K562 (cell line): ENCODE data around the gene POT1. TPM values are rescaled to one million over a fixed set of nuclear protein-coding genes. Genes with fewer than 3 reads are reported as not detected.

ENCODE experiments used
- ATAC-seq: fragments of 200-7000 bp; cut with Tn5 transposase; 3 replicates; pipeline ENCODE4 v1.9.1; 2020; ENCODE audit warnings: moderate library complexity
- BruUV-seq: library from RNA; stranded (reverse); fragments of 400-500 nt; replicated peaks from 2 replicates; lab custom pipeline; 2021; lab: Mats Ljungman, UMichigan
- CTCF ChIA-PET: fragments of 300-600 bp; formaldehyde crosslinking; extraction: SDS; loops from one replicate; lab custom pipeline; 2021; ENCODE audit warnings: low intra/inter-chr PET ratio; lab: Yijun Ruan, JAX
- POLR2A ChIA-PET: fragments of 300-600, 350-650 bp; sonication (Branson Sonifier 250); formaldehyde crosslinking; extraction: SDS; loops from one replicate; lab custom pipeline; 2021; ENCODE audit warnings: antibody characterized with exemption, inconsistent platforms; lab: Yijun Ruan, JAX
- DNase-seq, 4 experiments: peaks; one replicate each; pipeline versions ENCODE4 v3.0.0 to v3.0.0-alpha.2; 2011 to 2018; ENCODE audit warnings: low spot score in 3 of 4, mixed read lengths in 3 of 4; ENCODE audit errors: extremely low read depth in 1 of 4
- FAIRE-seq: peaks from 2 replicates; lab custom pipeline; 2011; peaks lifted over from hg19 to GRCh38; lab: Jason Lieb, UNC
- H2AFZ ChIP-seq: 2 replicates; pipeline ENCODE4 v1.6.0; 2011; ENCODE audit warnings: low read depth, low read length, control low read depth, inconsistent platforms
- H3K27ac ChIP-seq: fragments of 200-600 bp; 3 replicates; pipeline ENCODE4 v1.8.0; 2011; ENCODE audit warnings: low read depth, mild to moderate bottlenecking, control low read depth, inconsistent platforms, low read length, moderate library complexity, mixed read lengths; ENCODE audit errors: extremely low read depth
- H3K27me3 ChIP-seq, 2 experiments: fragments of 300-600 bp in 1 of 2; 2 replicates in 1 of 2; 3 replicates in 1 of 2; pipeline versions ENCODE4 v1.6.0 to v1.8.0; 2011; ENCODE audit warnings: inconsistent platforms in 2 of 2, low read length in 2 of 2, mild to moderate bottlenecking in 1 of 2, mixed read lengths in 1 of 2, moderate library complexity in 1 of 2; ENCODE audit not compliant: control insufficient read depth in 2 of 2, insufficient read depth in 2 of 2
- H3K36me3 ChIP-seq: fragments of 300-600 bp; 3 replicates; pipeline ENCODE4 v1.8.0; 2011; ENCODE audit warnings: mild to moderate bottlenecking, low read length, inconsistent platforms; ENCODE audit not compliant: control insufficient read depth, insufficient read depth
- H3K4me1 ChIP-seq, 2 experiments: fragments of 200-600 bp in 1 of 2; replicated peaks in 1 of 2; 2 replicates in 1 of 2; 3 replicates in 1 of 2; pipeline versions ENCODE4 v1.5.1 to v1.8.0; 2011; ENCODE audit warnings: inconsistent platforms in 2 of 2, low read length in 2 of 2, mild to moderate bottlenecking in 1 of 2, mixed read lengths in 1 of 2, moderate library complexity in 1 of 2; ENCODE audit not compliant: control insufficient read depth in 2 of 2, insufficient read depth in 2 of 2
- H3K4me2 ChIP-seq: 2 replicates; pipeline ENCODE4 v1.6.1; 2011; ENCODE audit warnings: low read length, control low read depth, inconsistent platforms, mixed read lengths; ENCODE audit not compliant: insufficient read depth
- H3K4me3 ChIP-seq: fragments of 200-600 bp; sonication (generic), shearing (Covaris generic); 2 replicates; pipeline ENCODE4 v1.5.1; 2016; ENCODE audit warnings: control low read depth, inconsistent platforms
- H3K79me2 ChIP-seq: fragments of 200-600 bp; 3 replicates; pipeline ENCODE4 v1.8.0; 2011; ENCODE audit warnings: low read length, inconsistent platforms; ENCODE audit not compliant: control insufficient read depth, insufficient read depth
- H3K9ac ChIP-seq, 2 experiments: 2 replicates each; pipeline versions ENCODE4 v1.6.0 to v1.6.1; 2011; ENCODE audit warnings: low read depth in 2 of 2, low read length in 2 of 2, control low read depth in 1 of 2, inconsistent platforms in 1 of 2, mild to moderate bottlenecking in 1 of 2, mixed read lengths in 1 of 2; ENCODE audit not compliant: insufficient read depth in 1 of 2
- H3K9me1 ChIP-seq: one replicate; pipeline ENCODE4 v1.6.0; 2011; ENCODE audit warnings: inconsistent platforms, mild to moderate bottlenecking, low read length, moderate library complexity; ENCODE audit not compliant: control insufficient read depth, insufficient read depth
- H3K9me3 ChIP-seq: replicated peaks from 2 replicates; pipeline ENCODE4 v1.5.1; 2011; ENCODE audit warnings: low read depth, low read length, inconsistent platforms; ENCODE audit not compliant: control insufficient read depth, insufficient read depth
- H4K20me1 ChIP-seq: replicated peaks from 2 replicates; pipeline ENCODE4 v1.6.1; 2011; ENCODE audit warnings: low read length, inconsistent platforms, mixed read lengths; ENCODE audit not compliant: control insufficient read depth, insufficient read depth
- CAMTA2 ChIP-seq: fragments of 250-450 bp; sonication (Bioruptor Pico); conservative IDR thresholded peaks from 2 replicates; pipeline ENCODE4 v1.5.1; 2022
- CXXC5 ChIP-seq: fragments of 250-450 bp; sonication (Bioruptor Pico); IDR thresholded peaks from 2 replicates; pipeline ENCODE4 v1.8.0; 2022; ENCODE audit warnings: inconsistent platforms, mild to moderate bottlenecking, moderate library complexity
- EZH2 ChIP-seq: IDR thresholded peaks from 2 replicates; pipeline ENCODE4 v1.6.1; 2012; ENCODE audit warnings: low read depth, mild to moderate bottlenecking, inconsistent platforms, low read length, borderline replicate concordance
- FIP1L1 ChIP-seq: fragments of 200-400 bp; formaldehyde crosslinking; IDR thresholded peaks from 2 replicates; pipeline ENCODE4 v1.6.1; 2018; ENCODE audit warnings: mild to moderate bottlenecking, low read depth, low read length; ENCODE audit not compliant: poor library complexity, severe bottlenecking
- MAFK ChIP-seq: IDR thresholded peaks from 2 replicates; pipeline ENCODE4 v1.6.1; 2011; ENCODE audit warnings: low read length, improper control_type of control experiment
- PATZ1 ChIP-seq: fragments of 250-450 bp; sonication (Bioruptor Pico); IDR thresholded peaks from 2 replicates; pipeline ENCODE4 v1.5.0; 2020; ENCODE audit warnings: mild to moderate bottlenecking, borderline replicate concordance
- PHF8 ChIP-seq: fragments of 200-600 bp; sonication (generic); IDR thresholded peaks from 2 replicates; pipeline ENCODE4 v1.6.1; 2012; ENCODE audit warnings: mixed run types, mild to moderate bottlenecking, inconsistent platforms, low read length, moderate library complexity, borderline replicate concordance
- ZBTB12 ChIP-seq: fragments of 250-450 bp; sonication (Bioruptor Pico); IDR thresholded peaks from 2 replicates; pipeline ENCODE4 v1.4.0; 2020
- ZBTB17 ChIP-seq: fragments of 450-650 bp; formaldehyde crosslinking; IDR thresholded peaks from 2 replicates; pipeline ENCODE4 v1.4.0; 2020; ENCODE audit warnings: mild to moderate bottlenecking
- ZNF174 ChIP-seq: fragments of 250-450 bp; sonication (Bioruptor Pico); IDR thresholded peaks from 2 replicates; pipeline ENCODE4 v1.4.0; 2020; ENCODE audit warnings: mild to moderate bottlenecking
- ZNF512 ChIP-seq: IDR thresholded peaks from 2 replicates; pipeline ENCODE4 v1.6.1; 2016; ENCODE audit warnings: missing genetic modification characterization, missing compliant biosample characterization
- in situ Hi-C: fragments of 300-500 bp; cut with MboI; formaldehyde crosslinking; loops from 4 replicates; pipeline ENCODE4 v1.15.0; 2018; ENCODE audit warnings: inconsistent platforms, mixed read lengths
- intact Hi-C: fragments of 100-400 bp; cut with micrococcal nuclease; formaldehyde crosslinking; loops from 2 replicates; pipeline ENCODE4 v1.14.2; 2022
- polyA plus RNA-seq, 8 experiments: library from polyadenylated mRNA; depleted of rRNA in 4 of 8; stranded (reverse) in 5 of 8; unstranded in 3 of 8; fragments of >200 nt; fragmentation: Nextera tagmentation in 2 of 8; fragmentation: Illumina TruSeq in 1 of 8; extraction: Ambion mirVana in 2 of 8; extraction: Trizol in 1 of 8; gene quantifications; 2 replicates each; pipeline versions ENCODE4 v1.2.1 to v1.2.3, GENCODE V29; 2011 to 2014; ENCODE audit warnings: inconsistent platforms in 1 of 8, missing spikeins in 1 of 8
- total RNA-seq, 7 experiments: library from RNA; depleted of rRNA in 6 of 7; stranded (reverse); fragments of >200 nt in 6 of 7; fragmentation: Illumina TruSeq in 2 of 7; extraction: Trizol in 2 of 7; gene quantifications; 2 replicates each; pipeline versions ENCODE4 v1.2.1 to v1.2.3, GENCODE V29; 2011 to 2021; ENCODE audit warnings: low replicate concordance in 1 of 7
- TF ChIP-seq, protein P1 (sequence below): sonication (generic); formaldehyde crosslinking; IDR thresholded peaks from 2 replicates; pipeline ENCODE4 v1.8.0; 2023; ENCODE audit warnings: missing genetic modification reagents, mild to moderate bottlenecking, borderline replicate concordance

The POT1 gene
- total and polyA plus RNA-seq, 9 of the 15 experiments (the other 6 are each of a cell fraction or from before 2014, with no cell fraction given), result 37.9 to 140 (median 63.6) TPM

GRCh38 chr7:124924906-124925305 is 4.7 kb downstream of the POT1 start:
- peaks cover 95% of the 10 kb centered on the region for H3K79me2 ChIP-seq
- POLR2A ChIA-PET, result no interaction called here
- no peaks in the 10 kb centered on the region for H3K9me3 ChIP-seq
- DNase-seq (no peak), ATAC-seq (no peak), FAIRE-seq (no peak)
- in situ Hi-C loops (no loop called here), intact Hi-C loops (no loop called here)
- CTCF ChIA-PET, result no interaction called here
- H3K9ac ChIP-seq, result no peak overlapping the region
- H3K27ac ChIP-seq, result no peak overlapping the region
- no peaks in the 10 kb centered on the region; the same call in 1 of the 2 replicates for H4K20me1 ChIP-seq
- H3K36me3 ChIP-seq, result peaks cover 21% of the 10 kb centered on the region; the same call in 1 of the 3 replicates
- no peak overlapping the region for H3K4me2 ChIP-seq
- H3K27me3 ChIP-seq, result no peaks in the 10 kb centered on the region
- H3K4me3 ChIP-seq, result no peak overlapping the region
- BruUV-seq, result no TSS peak
- peaks cover 0 to 3% of the 10 kb centered on the region in 2 experiments; a peak in 2 of 5 replicates for H3K4me1 ChIP-seq
- no peak overlapping the region for H2AFZ ChIP-seq
- no peaks in the 10 kb centered on the region for H3K9me1 ChIP-seq
- TF ChIP-seq ZBTB17 (CRISPR knock-in tag) (no peak), PHF8 (no peak), CXXC5 (no peak), FIP1L1 (no peak), PATZ1 (no peak), MAFK (no peak), ZBTB12 (CRISPR knock-in tag) (no peak), ZNF174 (no peak), CAMTA2 (CRISPR knock-in tag) (no peak), EZH2 (no peak), ZNF512 (tag) (no peak)
- TF ChIP-seq, protein P1, sequence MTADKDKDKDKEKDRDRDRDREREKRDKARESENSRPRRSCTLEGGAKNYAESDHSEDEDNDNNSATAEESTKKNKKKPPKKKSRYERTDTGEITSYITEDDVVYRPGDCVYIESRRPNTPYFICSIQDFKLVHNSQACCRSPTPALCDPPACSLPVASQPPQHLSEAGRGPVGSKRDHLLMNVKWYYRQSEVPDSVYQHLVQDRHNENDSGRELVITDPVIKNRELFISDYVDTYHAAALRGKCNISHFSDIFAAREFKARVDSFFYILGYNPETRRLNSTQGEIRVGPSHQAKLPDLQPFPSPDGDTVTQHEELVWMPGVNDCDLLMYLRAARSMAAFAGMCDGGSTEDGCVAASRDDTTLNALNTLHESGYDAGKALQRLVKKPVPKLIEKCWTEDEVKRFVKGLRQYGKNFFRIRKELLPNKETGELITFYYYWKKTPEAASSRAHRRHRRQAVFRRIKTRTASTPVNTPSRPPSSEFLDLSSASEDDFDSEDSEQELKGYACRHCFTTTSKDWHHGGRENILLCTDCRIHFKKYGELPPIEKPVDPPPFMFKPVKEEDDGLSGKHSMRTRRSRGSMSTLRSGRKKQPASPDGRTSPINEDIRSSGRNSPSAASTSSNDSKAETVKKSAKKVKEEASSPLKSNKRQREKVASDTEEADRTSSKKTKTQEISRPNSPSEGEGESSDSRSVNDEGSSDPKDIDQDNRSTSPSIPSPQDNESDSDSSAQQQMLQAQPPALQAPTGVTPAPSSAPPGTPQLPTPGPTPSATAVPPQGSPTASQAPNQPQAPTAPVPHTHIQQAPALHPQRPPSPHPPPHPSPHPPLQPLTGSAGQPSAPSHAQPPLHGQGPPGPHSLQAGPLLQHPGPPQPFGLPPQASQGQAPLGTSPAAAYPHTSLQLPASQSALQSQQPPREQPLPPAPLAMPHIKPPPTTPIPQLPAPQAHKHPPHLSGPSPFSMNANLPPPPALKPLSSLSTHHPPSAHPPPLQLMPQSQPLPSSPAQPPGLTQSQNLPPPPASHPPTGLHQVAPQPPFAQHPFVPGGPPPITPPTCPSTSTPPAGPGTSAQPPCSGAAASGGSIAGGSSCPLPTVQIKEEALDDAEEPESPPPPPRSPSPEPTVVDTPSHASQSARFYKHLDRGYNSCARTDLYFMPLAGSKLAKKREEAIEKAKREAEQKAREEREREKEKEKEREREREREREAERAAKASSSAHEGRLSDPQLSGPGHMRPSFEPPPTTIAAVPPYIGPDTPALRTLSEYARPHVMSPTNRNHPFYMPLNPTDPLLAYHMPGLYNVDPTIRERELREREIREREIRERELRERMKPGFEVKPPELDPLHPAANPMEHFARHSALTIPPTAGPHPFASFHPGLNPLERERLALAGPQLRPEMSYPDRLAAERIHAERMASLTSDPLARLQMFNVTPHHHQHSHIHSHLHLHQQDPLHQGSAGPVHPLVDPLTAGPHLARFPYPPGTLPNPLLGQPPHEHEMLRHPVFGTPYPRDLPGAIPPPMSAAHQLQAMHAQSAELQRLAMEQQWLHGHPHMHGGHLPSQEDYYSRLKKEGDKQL (CRISPR knock-in tag), result no peak
